ENCODE measurements around the gene MCTP1. TPM values are rescaled to one million over a fixed set of nuclear protein-coding genes. Genes with fewer than 3 reads are reported as not detected.

MCTP1 gene
- polyA plus RNA-seq, 1 donor from 2014 or later: 1.9 TPM

GRCh38 chr5:95059636-95060035 is 225.3 kb downstream of the MCTP1 start:
- no peaks in the 10 kb centered on the region for H3K9me3 ChIP-seq (ENCODE audit: low read length)
- no peaks in the 10 kb centered on the region for H3K27me3 ChIP-seq (ENCODE audit: insufficient read depth, low read depth, low read length)
- no peaks in the 10 kb centered on the region for H4K20me1 ChIP-seq (ENCODE audit: insufficient read depth)
- no peaks in the 10 kb centered on the region for H3K9me2 ChIP-seq (ENCODE audit: insufficient read depth, low read length)
- no peak overlapping the region for H3K27ac ChIP-seq (ENCODE audit: low read length)
- H3K79me2 ChIP-seq (replicated peaks; ENCODE audit: insufficient read depth, low read length): no peaks in the 10 kb centered on the region
- TF ChIP-seq POLR2AphosphoS5 (IDR thresholded peaks at IDR 0.05) (no peak), REST (IDR thresholded peaks at IDR 0.05; ENCODE audit: borderline replicate concordance) (no peak), TAF1 (IDR thresholded peaks at IDR 0.05; ENCODE audit: low read depth) (no peak), SMC3 (conservative IDR thresholded peaks at IDR 0.05; ENCODE audit: poor library complexity) (no peak), EZH2 (IDR thresholded peaks at IDR 0.05; ENCODE audit: borderline replicate concordance, insufficient read depth, low read length, poor library complexity, severe bottlenecking) (no peak), CTCF (IDR thresholded peaks at IDR 0.05; ENCODE audit: poor library complexity, severe bottlenecking) (no peak), RAD21 (conservative IDR thresholded peaks at IDR 0.05) (no peak), EP300 (conservative IDR thresholded peaks at IDR 0.05; ENCODE audit: poor library complexity, severe bottlenecking) (no peak), MXI1 (conservative IDR thresholded peaks at IDR 0.05; ENCODE audit: poor library complexity, severe bottlenecking) (no peak)
- no peak overlapping the region for H2AFZ ChIP-seq (ENCODE audit: low read depth, low read length)
- H3K36me3 ChIP-seq (ENCODE audit: insufficient read depth, low read length): no peaks in the 10 kb centered on the region
- H3F3A ChIP-seq (ENCODE audit: insufficient read depth, low read length, poor library complexity, severe bottlenecking): no peaks in the 10 kb centered on the region
- no peak overlapping the region for H3K4me3 ChIP-seq (ENCODE audit: low read length)
- no peak overlapping the region for H3K9ac ChIP-seq (ENCODE audit: low read length)
- H3K4me2 ChIP-seq (ENCODE audit: low read length): no peak overlapping the region

- Histone ChIP-seq H3K79me2 (replicated peaks; ENCODE audit: insufficient read depth, low read length) (no peaks in the 10 kb centered on the region), H3F3A (ENCODE audit: insufficient read depth, low read length, poor library complexity, severe bottlenecking) (no peaks in the 10 kb centered on the region), H3K27me3 (ENCODE audit: insufficient read depth, low read depth, low read length) (no peaks in the 10 kb centered on the region), H3K4me3 (ENCODE audit: low read length) (no peak overlapping the region), H3K4me2 (ENCODE audit: low read length) (no peak overlapping the region), H3K9ac (ENCODE audit: low read length) (no peak overlapping the region), H3K9me2 (ENCODE audit: insufficient read depth, low read length) (no peaks in the 10 kb centered on the region), H3K27ac (ENCODE audit: low read length) (no peak overlapping the region), H2AFZ (ENCODE audit: low read depth, low read length) (no peak overlapping the region), H3K36me3 (ENCODE audit: insufficient read depth, low read length) (no peaks in the 10 kb centered on the region), H3K9me3 (ENCODE audit: low read length) (no peaks in the 10 kb centered on the region), H4K20me1 (ENCODE audit: insufficient read depth) (no peaks in the 10 kb centered on the region)
- TF ChIP-seq MXI1 (conservative IDR thresholded peaks at IDR 0.05; ENCODE audit: poor library complexity, severe bottlenecking) (no peak), SMC3 (conservative IDR thresholded peaks at IDR 0.05; ENCODE audit: poor library complexity) (no peak), RAD21 (conservative IDR thresholded peaks at IDR 0.05) (no peak), EZH2 (IDR thresholded peaks at IDR 0.05; ENCODE audit: borderline replicate concordance, insufficient read depth, low read length, poor library complexity, severe bottlenecking) (no peak), TAF1 (IDR thresholded peaks at IDR 0.05; ENCODE audit: low read depth) (no peak), POLR2AphosphoS5 (IDR thresholded peaks at IDR 0.05) (no peak)
Measured at GRCh38 chr5:95057615-95058014, 227.3 kb downstream of the MCTP1 start.

Measured in neural cell (in vitro differentiated cells).